VCaP (cell line): ENCODE data around the gene ALMS1.
"Not testable (repeated sequence)": the region's sequence is repeated elsewhere in the genome, so short reads cannot be mapped to it uniquely, and the experiment has no call there.

Source experiments
- H3K27ac ChIP-seq: fragments of 450-650 bp; 2 replicates; pipeline ENCODE4 v1.5.1; 2017
- TF ChIP-seq, protein P1 (sequence below): fragments of 450-650 bp; conservative IDR thresholded peaks from 2 replicates; pipeline ENCODE4 v1.5.1; 2017; ENCODE audit warnings: mild to moderate bottlenecking, moderate library complexity

The ALMS1 gene

GRCh38 chr2:73487112-73487657, 101.5 kb downstream of the ALMS1 start:
- TF ChIP-seq, protein P1, sequence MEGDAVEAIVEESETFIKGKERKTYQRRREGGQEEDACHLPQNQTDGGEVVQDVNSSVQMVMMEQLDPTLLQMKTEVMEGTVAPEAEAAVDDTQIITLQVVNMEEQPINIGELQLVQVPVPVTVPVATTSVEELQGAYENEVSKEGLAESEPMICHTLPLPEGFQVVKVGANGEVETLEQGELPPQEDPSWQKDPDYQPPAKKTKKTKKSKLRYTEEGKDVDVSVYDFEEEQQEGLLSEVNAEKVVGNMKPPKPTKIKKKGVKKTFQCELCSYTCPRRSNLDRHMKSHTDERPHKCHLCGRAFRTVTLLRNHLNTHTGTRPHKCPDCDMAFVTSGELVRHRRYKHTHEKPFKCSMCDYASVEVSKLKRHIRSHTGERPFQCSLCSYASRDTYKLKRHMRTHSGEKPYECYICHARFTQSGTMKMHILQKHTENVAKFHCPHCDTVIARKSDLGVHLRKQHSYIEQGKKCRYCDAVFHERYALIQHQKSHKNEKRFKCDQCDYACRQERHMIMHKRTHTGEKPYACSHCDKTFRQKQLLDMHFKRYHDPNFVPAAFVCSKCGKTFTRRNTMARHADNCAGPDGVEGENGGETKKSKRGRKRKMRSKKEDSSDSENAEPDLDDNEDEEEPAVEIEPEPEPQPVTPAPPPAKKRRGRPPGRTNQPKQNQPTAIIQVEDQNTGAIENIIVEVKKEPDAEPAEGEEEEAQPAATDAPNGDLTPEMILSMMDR = no peak
- H3K27ac ChIP-seq = no peak overlapping the region

- no peak overlapping the region for H3K27ac ChIP-seq
- TF ChIP-seq, protein P1 = no peak
These were observed 102.4 kb downstream of the ALMS1 start for GRCh38 chr2:73488079-73488478.

DNA sequence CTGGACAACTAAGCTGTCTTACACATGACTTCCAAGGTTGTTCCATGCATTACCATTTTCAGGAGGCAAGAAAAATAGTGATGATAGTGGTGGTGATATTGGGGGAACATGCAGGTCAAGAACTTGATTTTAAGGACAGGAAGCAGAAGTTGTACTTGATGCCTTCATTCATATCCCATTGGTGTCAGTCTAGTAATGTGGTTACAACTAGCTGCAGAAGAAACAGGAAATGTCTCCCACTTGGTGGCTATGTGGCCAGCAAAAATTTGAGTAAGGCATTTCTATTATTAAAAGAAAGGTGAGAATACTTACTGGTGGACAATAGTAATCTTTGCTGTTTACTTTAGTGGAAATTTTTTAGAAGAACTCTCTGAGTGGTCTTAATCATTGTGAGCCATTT, 103.4 kb downstream of the ALMS1 start:
- H3K27ac ChIP-seq = no peak overlapping the region
- TF ChIP-seq, protein P1 = no peak

DNA sequence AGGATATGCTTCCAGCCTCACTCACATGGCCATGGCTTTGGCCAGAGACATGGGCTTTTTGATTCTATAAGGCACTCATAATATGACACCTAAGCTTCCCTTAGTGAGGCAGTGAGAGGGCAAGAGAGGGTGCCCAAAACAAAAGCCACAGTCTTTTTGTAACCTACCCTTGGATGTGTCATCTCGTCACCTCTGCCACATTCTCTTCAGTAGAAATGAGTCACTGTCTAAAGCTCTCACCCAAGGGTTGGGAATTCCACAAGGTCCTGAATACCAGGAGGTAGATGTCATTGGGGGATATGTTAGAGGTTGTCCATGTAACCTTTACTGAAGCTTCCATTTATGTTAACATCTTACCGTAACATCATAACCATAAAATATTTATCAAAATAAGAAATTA, 108.4 kb downstream of the ALMS1 start:
- TF ChIP-seq, protein P1 = no peak
- H3K27ac ChIP-seq = no peak overlapping the region

GRCh38 chr2:73503992-73504570, 118.4 kb downstream of the ALMS1 start:
- no peak overlapping the region for H3K27ac ChIP-seq
- TF ChIP-seq, protein P1 = no peak

- H3K27ac ChIP-seq = not testable (repeated sequence)
These were observed 119.2 kb downstream of the ALMS1 start for GRCh38 chr2:73504850-73505249.

DNA sequence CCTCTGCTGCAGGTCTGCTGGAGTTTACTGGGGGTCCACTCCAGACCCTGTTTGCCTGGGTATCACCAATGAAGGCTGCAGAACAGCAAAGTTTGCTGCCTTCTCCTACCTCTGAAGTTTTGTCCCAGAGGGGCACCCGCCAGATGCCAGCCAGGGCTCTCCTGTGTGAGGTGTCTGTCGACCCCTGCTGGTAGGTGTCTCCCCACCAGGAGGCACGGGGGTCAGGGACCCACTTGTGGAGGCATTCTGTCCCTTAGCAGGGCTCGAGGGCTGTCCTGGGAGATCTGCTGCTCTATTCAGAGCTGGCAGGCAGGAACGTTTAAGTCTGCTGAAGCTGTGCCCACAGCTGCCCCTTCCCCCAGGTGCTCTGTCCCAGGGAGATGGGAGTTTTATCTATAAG, 124.8 kb downstream of the ALMS1 start:
- not testable (repeated sequence) for H3K27ac ChIP-seq

GRCh38 chr2:73516033-73516432, 130.4 kb downstream of the ALMS1 start:
- TF ChIP-seq, protein P1 = no peak
- no peak overlapping the region for H3K27ac ChIP-seq

DNA sequence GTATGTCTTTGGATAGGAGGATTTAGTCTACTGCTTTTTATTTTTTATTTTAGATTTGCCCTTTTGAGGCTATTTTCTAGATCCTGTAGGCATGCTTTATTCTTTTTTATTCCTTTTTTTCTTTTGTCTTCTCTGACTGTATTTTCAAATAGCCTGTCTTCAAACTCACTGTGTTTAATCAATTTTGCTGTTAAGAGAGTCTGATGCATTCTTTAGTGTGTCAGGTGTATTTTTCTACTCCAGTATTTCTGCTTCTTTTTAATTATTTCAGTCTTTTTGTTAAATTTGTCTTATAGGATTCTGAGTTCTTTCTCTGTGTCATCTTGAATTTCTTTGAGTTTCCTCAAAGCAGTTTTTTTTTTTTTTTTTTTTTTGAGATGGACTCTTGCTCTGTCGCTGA, 143.1 kb downstream of the ALMS1 start:
- TF ChIP-seq, protein P1 = no peak
- H3K27ac ChIP-seq = no peak overlapping the region

DNA sequence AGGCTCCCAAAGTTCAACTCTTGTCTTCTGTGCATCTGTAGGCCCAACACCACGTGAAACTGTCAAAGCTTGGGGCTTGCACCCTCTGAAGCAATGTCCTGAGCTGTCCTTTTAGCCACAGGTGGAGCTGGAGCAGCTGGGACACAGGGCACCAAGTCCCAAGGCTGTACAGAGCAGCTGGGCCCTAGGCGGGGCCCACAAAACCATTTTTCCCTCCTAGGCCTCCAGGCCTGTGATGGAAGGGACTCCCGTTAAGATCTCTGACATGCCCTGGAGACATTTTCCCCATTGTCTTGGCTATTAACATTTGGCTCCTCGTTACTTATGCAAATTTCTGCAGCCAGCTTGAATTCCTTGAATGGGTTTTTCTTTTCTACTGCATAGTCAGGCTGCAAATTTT, 145.1 kb downstream of the ALMS1 start:
- H3K27ac ChIP-seq = not testable (repeated sequence)
